Right atrium auricular region (tissue), 2 donors: ENCODE measurements around the gene BCAS1. TPM values are rescaled to one million over a fixed set of nuclear protein-coding genes. Genes with fewer than 3 reads are reported as not detected.

Experiments used
- DNase-seq: peaks from one replicate; pipeline ENCODE4 v3.0.0-alpha.2; 2019; ENCODE audit warnings: low spot score
- H3K27ac ChIP-seq, 2 donors: fragments of 200-600 bp; sonication (generic); 1 replicate in 1 of 2; 2 replicates in 1 of 2; pipeline ENCODE4 v1.5.1; 2016 to 2019
- H3K27me3 ChIP-seq, 2 donors: fragments of 200-600 bp; sonication (generic); one replicate each; pipeline versions ENCODE4 v1.5.1 to v1.6.0; 2017 to 2019
- H3K36me3 ChIP-seq: fragments of 200-600 bp; sonication (generic); one replicate; pipeline ENCODE4 v1.5.1; 2016
- H3K4me1 ChIP-seq, 2 donors: fragments of 200-600 bp; sonication (generic); one replicate each; pipeline versions ENCODE4 v1.5.1 to v1.6.0; 2017 to 2019
- H3K4me3 ChIP-seq, 2 donors: fragments of 200-600 bp; sonication (generic); 1 replicate in 1 of 2; 2 replicates in 1 of 2; pipeline ENCODE4 v1.5.1; 2017 to 2019; ENCODE audit warnings: mild to moderate bottlenecking in 1 of 2, moderate library complexity in 1 of 2
- H3K9me3 ChIP-seq, 2 donors: fragments of 200-600 bp; sonication (generic); one replicate each; pipeline ENCODE4 v1.5.1; 2019
- total RNA-seq, 2 donors: library from RNA; depleted of rRNA; stranded (reverse); fragments of >200 nt; gene quantifications; one replicate each; pipeline ENCODE4 v1.1.0, GENCODE V29; 2016
- TF ChIP-seq, protein P1 (sequence below), 2 donors: fragments of 200-600 bp; sonication (generic); IDR thresholded peaks; one replicate each; pipeline ENCODE4 v1.5.1; 2019; ENCODE audit warnings: antibody characterized with exemption in 2 of 2

Gene BCAS1
- total RNA-seq, 2 donors from 2014 or later = not detected

DNA sequence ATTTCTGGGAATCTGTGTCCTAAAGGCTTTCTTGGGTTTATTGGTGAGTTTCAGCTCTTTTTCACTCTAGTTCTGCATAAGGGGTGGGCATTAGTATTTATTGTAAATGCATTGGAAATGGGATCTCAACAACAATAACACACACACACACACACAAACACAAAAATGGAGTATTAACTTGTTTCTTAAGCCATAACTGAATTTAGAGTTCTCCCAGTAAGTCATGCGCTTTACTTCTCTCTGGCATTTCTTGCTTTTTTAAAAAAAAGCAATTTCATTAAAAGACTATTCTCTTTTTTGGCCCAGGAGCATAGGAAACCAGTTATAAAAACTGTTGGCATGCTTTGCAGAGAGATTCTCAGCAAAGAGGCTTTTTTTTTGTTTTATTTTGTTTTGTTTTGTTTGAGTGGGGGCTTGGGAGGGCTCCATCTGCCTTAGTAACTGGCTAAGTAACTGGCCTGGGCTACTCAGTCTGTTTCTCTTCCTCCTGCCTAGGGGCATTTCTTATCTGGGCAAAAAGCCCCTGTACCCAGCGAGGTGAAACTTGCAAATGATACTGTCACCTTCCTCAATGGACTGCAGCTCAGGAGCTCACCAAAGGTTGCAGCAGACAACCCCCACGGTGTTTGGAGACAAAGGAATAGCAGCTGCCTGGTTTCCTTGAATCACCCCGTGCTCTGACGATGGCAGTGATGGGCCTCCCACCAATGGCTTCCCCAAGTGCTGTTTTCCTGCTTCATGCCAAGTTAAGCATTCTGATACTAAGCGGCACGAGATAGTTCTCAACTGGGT lies 128.5 kb downstream of the BCAS1 start:
- TF ChIP-seq, protein P1, sequence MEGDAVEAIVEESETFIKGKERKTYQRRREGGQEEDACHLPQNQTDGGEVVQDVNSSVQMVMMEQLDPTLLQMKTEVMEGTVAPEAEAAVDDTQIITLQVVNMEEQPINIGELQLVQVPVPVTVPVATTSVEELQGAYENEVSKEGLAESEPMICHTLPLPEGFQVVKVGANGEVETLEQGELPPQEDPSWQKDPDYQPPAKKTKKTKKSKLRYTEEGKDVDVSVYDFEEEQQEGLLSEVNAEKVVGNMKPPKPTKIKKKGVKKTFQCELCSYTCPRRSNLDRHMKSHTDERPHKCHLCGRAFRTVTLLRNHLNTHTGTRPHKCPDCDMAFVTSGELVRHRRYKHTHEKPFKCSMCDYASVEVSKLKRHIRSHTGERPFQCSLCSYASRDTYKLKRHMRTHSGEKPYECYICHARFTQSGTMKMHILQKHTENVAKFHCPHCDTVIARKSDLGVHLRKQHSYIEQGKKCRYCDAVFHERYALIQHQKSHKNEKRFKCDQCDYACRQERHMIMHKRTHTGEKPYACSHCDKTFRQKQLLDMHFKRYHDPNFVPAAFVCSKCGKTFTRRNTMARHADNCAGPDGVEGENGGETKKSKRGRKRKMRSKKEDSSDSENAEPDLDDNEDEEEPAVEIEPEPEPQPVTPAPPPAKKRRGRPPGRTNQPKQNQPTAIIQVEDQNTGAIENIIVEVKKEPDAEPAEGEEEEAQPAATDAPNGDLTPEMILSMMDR (IDR thresholded peaks at IDR 0.05) = no peak
- Histone ChIP-seq H3K36me3 (no peaks in the 10 kb centered on the region), H3K27me3 (no peaks in the 10 kb centered on the region), H3K4me1 (peaks cover 0 to 32% of the 10 kb centered on the region in 2 donors), H3K9me3 (no peaks in the 10 kb centered on the region), H3K27ac (no peak overlapping the region), H3K4me3 (no peak overlapping the region)
- no peak for DNase-seq

- H3K4me3 ChIP-seq = no peak overlapping the region
- no peaks in the 10 kb centered on the region for H3K9me3 ChIP-seq
- peak overlapping the region; percentile 47 to 71 for H3K27ac ChIP-seq
- no peaks in the 10 kb centered on the region for H3K36me3 ChIP-seq
- TF ChIP-seq, protein P1 (IDR thresholded peaks at IDR 0.05) = no peak
- no peaks in the 10 kb centered on the region for H3K27me3 ChIP-seq
- H3K4me1 ChIP-seq = peaks cover 0 to 32% of the 10 kb centered on the region in 2 donors
- no peak for DNase-seq
These were observed 129.4 kb downstream of the BCAS1 start for GRCh38 chr20:53940907-53941545.

DNA sequence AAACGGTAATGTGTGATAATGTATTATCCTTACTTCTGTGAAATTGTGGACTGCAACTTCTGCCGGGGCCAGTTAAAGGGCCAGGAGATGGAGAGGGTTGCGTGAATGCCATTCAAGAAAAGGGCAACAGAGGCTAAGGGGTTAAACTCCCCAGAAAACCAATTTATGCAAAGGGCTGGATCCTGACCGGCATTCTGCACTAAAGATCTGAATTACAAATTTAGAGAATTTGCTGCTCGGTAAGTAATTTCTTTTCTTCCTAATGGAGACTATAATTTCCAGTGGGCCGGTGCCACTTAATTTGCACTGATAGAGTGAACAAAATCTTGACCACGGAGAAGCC lies 130.1 kb downstream of the BCAS1 start:
- Histone ChIP-seq H3K27me3 (no peaks in the 10 kb centered on the region), H3K4me1 (peaks cover 0 to 33% of the 10 kb centered on the region in 2 donors), H3K4me3 (no peak overlapping the region), H3K27ac (peak overlapping the region; percentile 47 to 71), H3K36me3 (no peaks in the 10 kb centered on the region), H3K9me3 (no peaks in the 10 kb centered on the region)
- TF ChIP-seq, protein P1 (IDR thresholded peaks at IDR 0.05) = no peak
- DNase-seq = no peak

DNA sequence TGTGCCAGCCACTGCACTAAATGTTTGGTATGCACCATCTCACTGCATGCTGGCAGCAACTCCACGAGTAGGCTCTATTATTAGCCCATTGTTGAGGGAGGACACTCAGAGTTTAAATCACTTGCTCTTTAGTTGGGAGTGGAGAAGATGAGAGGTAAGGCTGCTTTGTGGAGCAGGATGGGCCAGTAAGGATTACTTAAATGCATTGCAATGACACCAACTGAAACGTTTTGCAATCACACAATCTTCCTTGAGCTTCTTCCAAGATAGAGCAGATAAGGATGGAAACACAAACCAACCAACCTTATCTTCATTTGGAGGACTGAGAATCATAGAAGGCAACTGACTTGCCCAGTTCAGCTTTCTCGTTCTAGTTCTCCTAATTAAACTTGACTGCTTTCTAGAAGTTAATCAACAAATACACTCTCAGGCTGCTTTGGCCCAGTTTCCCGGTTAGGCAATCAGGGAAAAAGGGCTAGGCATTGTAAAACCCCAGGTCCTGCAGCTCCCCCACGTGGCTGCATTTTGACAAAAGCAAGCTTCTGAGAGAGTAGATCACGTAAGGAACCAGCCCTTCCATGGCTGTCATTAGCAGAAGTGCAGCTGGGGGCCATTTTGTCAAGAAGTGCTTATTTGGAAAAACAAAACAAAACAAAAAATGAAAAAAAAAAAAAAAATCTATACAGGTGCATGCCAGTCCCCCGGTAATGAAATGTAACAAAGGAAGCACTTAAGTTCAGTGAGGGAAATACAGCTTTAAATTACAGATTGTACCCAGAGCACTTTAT lies 130.6 kb downstream of the BCAS1 start:
- DNase-seq = peak; percentile 96
- no peak overlapping the region for H3K4me3 ChIP-seq
- no peaks in the 10 kb centered on the region for H3K27me3 ChIP-seq
- no peaks in the 10 kb centered on the region for H3K36me3 ChIP-seq
- H3K27ac ChIP-seq = peak overlapping the region; percentile 47 to 71
- TF ChIP-seq, protein P1 (IDR thresholded peaks at IDR 0.05) = peak; percentile 68 to 86
- no peaks in the 10 kb centered on the region for H3K9me3 ChIP-seq
- H3K4me1 ChIP-seq = peaks cover 0 to 38% of the 10 kb centered on the region in 2 donors

- H3K9me3 ChIP-seq = no peaks in the 10 kb centered on the region
- no peaks in the 10 kb centered on the region for H3K27me3 ChIP-seq
- DNase-seq = no peak
- peaks cover 0 to 44% of the 10 kb centered on the region in 2 donors for H3K4me1 ChIP-seq
- TF ChIP-seq, protein P1 (IDR thresholded peaks at IDR 0.05) = no peak
- H3K27ac ChIP-seq = peak overlapping the region; percentile 47 to 71
- H3K4me3 ChIP-seq = no peak overlapping the region
- no peaks in the 10 kb centered on the region for H3K36me3 ChIP-seq
These were observed 131.2 kb downstream of the BCAS1 start for GRCh38 chr20:53939190-53939571.
